Esophagus (tissue), 2 donors: ENCODE results near the gene MAP2. TPM values are rescaled to one million over a fixed set of nuclear protein-coding genes. Genes with fewer than 3 reads are reported as not detected.

ENCODE experiments used
- H3K27ac ChIP-seq, 2 donors: one replicate each; pipeline ENCODE4 v1.5.1; 2013; ENCODE audit warnings: low read depth in 2 of 2, mild to moderate bottlenecking in 2 of 2, inconsistent platforms in 1 of 2, low read length in 1 of 2, moderate library complexity in 1 of 2
- H3K27me3 ChIP-seq, 2 donors: one replicate each; pipeline ENCODE4 v1.6.1; 2013; ENCODE audit warnings: low read length in 2 of 2, control low read depth in 1 of 2, mild to moderate bottlenecking in 1 of 2; ENCODE audit not compliant: insufficient read depth in 2 of 2, control insufficient read depth in 1 of 2
- H3K36me3 ChIP-seq, 2 donors: one replicate each; pipeline ENCODE4 v1.6.1; 2013; ENCODE audit warnings: low read length in 1 of 2; ENCODE audit not compliant: control insufficient read depth in 2 of 2, insufficient read depth in 2 of 2
- H3K4me1 ChIP-seq, 2 donors: one replicate each; pipeline ENCODE4 v1.6.1; 2013; ENCODE audit warnings: low read length in 1 of 2; ENCODE audit not compliant: control insufficient read depth in 2 of 2, insufficient read depth in 2 of 2
- H3K4me3 ChIP-seq, 2 donors: one replicate each; pipeline ENCODE4 v1.5.1; 2013; ENCODE audit warnings: low read length in 2 of 2, mild to moderate bottlenecking in 2 of 2, low read depth in 1 of 2, moderate library complexity in 1 of 2
- H3K9me3 ChIP-seq, 2 donors: one replicate each; pipeline ENCODE4 v1.6.1; 2013; ENCODE audit warnings: mild to moderate bottlenecking in 2 of 2, low read depth in 1 of 2, low read length in 1 of 2, moderate library complexity in 1 of 2; ENCODE audit not compliant: control insufficient read depth in 2 of 2, insufficient read depth in 1 of 2
- WGBS, 2 donors: extraction: QIAGEN DNeasy Blood & Tissue Kit; methylation state at CpG; one replicate each; pipeline ENCODE4 v1.1.7; 2013; 5-methylcytosine and 5-hydroxymethylcytosine counted together
- polyA plus RNA-seq, 2 donors: library from polyadenylated mRNA; stranded (reverse); fragments of 200-250 nt; gene quantifications; one replicate each; pipeline ENCODE4 v1.2.3, GENCODE V29; 2013
- donor health status: healthy with polysubstance abuse.
- donor health status: Bipolar disorder and iron deficiency.

The MAP2 gene
- polyA plus RNA-seq, 2 donors: 4.4 to 5.2 TPM

GRCh38 chr2:209456489-209456888 lies 32.6 kb downstream of the MAP2 start:
- H3K27me3 ChIP-seq: no peaks in the 10 kb centered on the region
- no peaks in the 10 kb centered on the region for H3K36me3 ChIP-seq
- no peaks in the 10 kb centered on the region for H3K9me3 ChIP-seq
- no peaks in the 10 kb centered on the region for H3K4me1 ChIP-seq
- H3K27ac ChIP-seq: no peak overlapping the region
- no peak overlapping the region for H3K4me3 ChIP-seq

GRCh38 chr2:209458008-209458979 lies 34.4 kb downstream of the MAP2 start:
- H3K9me3 ChIP-seq: no peaks in the 10 kb centered on the region
- 69 to 81% methylated on average over 3 of the region's 3 CpGs for WGBS, 2 donors
- H3K4me3 ChIP-seq: no peak overlapping the region
- no peaks in the 10 kb centered on the region for H3K27me3 ChIP-seq
- H3K4me1 ChIP-seq: no peaks in the 10 kb centered on the region
- no peaks in the 10 kb centered on the region for H3K36me3 ChIP-seq
- no peak overlapping the region for H3K27ac ChIP-seq

DNA sequence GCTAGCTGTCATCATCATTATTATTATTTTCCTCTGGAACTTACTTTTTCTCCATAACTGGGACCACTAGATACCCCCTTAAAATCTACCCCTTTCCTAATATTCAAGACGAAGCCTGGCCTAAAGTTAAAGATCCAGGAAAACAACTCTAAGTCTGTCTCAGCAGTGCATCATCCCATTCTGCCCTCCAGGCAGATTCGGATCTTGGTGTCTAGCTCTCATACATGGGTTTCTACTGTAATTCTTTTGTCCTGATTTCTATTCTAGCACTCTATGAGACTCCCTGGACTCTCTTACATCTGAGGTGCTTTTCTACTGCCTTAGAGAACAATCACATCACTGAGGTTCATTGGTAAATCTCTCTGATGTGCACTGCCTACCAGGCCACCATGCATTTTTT lies 35.5 kb downstream of the MAP2 start:
- Histone ChIP-seq H3K9me3 (no peaks in the 10 kb centered on the region), H3K36me3 (no peaks in the 10 kb centered on the region), H3K4me3 (no peak overlapping the region), H3K27me3 (no peaks in the 10 kb centered on the region), H3K4me1 (no peaks in the 10 kb centered on the region), H3K27ac (no peak overlapping the region)
- WGBS, 2 donors: 83 to 92% methylated on average over 2 of the region's 2 CpGs

- H3K4me1 ChIP-seq: no peaks in the 10 kb centered on the region
- no peak overlapping the region for H3K4me3 ChIP-seq
- H3K27me3 ChIP-seq: no peaks in the 10 kb centered on the region
- H3K27ac ChIP-seq: no peak overlapping the region
- H3K9me3 ChIP-seq: no peaks in the 10 kb centered on the region
- no peaks in the 10 kb centered on the region for H3K36me3 ChIP-seq
- WGBS, 2 donors: 87 to 89% methylated on average over 5 of the region's 5 CpGs
These were observed 36.4 kb downstream of the MAP2 start for GRCh38 chr2:209460151-209460761.

DNA sequence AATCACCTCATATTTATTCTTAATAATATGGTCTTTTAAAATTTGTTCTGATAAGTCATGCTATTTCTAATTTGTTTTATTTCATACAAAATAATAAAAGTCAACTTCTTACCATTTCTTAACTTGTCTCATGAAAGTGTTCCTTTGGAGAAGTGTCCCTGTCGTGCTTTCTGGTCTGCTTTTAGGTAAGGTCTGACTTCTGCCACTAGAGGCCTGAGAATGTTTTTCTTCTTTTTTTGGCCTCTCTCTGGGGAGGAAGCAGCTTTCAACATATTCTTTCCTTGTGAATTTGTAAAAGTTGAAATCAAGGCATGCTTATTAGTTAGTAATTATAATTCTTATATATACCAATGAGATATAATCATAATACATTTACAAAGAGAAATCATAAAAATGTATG lies 39.4 kb downstream of the MAP2 start:
- Histone ChIP-seq H3K9me3 (no peaks in the 10 kb centered on the region), H3K36me3 (no peaks in the 10 kb centered on the region), H3K4me3 (no peak overlapping the region), H3K27ac (no peak overlapping the region), H3K27me3 (no peaks in the 10 kb centered on the region), H3K4me1 (no peaks in the 10 kb centered on the region)
- WGBS, 2 donors: 67 to 75% methylated on average over 1 of the region's 1 CpG

GRCh38 chr2:209463835-209464234 lies 40.0 kb downstream of the MAP2 start:
- Histone ChIP-seq H3K9me3 (no peaks in the 10 kb centered on the region), H3K4me3 (no peak overlapping the region), H3K36me3 (no peaks in the 10 kb centered on the region), H3K27ac (no peak overlapping the region), H3K4me1 (no peaks in the 10 kb centered on the region), H3K27me3 (no peaks in the 10 kb centered on the region)
- WGBS, 2 donors: 85 to 86% methylated on average over 1 of the region's 1 CpG

DNA sequence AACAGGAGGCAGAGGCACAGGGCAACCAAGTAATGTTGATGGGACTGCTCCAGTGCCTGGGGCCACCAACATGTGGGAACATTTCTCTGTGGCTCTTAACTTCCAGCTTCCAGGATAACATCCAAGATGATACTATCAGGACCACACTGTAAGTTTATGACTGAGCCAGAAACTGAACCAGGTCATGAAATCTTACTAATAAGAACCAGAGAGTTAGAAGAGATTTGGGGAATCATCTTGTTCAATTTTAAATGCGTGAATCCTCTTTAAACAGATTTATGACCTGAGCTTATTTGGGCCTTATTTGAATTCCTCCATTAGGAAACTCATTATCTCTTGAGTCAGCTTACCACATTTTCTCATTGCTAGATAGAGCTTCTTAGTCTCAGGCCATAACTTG lies 45.0 kb downstream of the MAP2 start:
- WGBS, 2 donors: 60 to 87% methylated on average over 1 of the region's 1 CpG
- no peak overlapping the region for H3K4me3 ChIP-seq
- H3K27me3 ChIP-seq: no peaks in the 10 kb centered on the region
- no peaks in the 10 kb centered on the region for H3K4me1 ChIP-seq
- no peak overlapping the region for H3K27ac ChIP-seq
- H3K36me3 ChIP-seq: no peaks in the 10 kb centered on the region
- H3K9me3 ChIP-seq: no peaks in the 10 kb centered on the region

- no peaks in the 10 kb centered on the region for H3K4me1 ChIP-seq
- H3K27ac ChIP-seq: no peak overlapping the region
- no peaks in the 10 kb centered on the region for H3K36me3 ChIP-seq
- no peaks in the 10 kb centered on the region for H3K27me3 ChIP-seq
- no peak overlapping the region for H3K4me3 ChIP-seq
- no peaks in the 10 kb centered on the region for H3K9me3 ChIP-seq
These were observed 45.6 kb downstream of the MAP2 start for GRCh38 chr2:209469481-209469880.

DNA sequence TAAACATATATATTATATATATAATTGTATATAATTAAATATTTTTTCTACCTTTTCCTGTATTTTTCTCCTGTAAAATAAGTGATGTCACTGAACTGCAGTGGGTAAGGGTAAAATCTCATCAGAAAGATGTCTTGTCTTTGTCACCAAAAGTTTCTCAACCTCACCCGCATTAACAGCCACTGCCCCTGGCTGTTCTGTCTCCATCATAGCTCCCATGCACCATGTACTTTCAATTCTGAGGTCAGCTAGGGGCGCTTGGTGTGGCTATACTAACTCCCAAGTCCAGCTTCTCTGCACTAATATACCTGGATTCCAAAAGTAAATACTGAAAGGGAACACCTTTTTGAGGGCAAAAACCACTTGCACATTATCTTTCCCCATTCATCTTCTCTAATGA lies 46.6 kb downstream of the MAP2 start:
- Histone ChIP-seq H3K36me3 (no peaks in the 10 kb centered on the region), H3K27ac (no peak overlapping the region), H3K27me3 (no peaks in the 10 kb centered on the region), H3K4me3 (no peak overlapping the region), H3K4me1 (no peaks in the 10 kb centered on the region), H3K9me3 (no peaks in the 10 kb centered on the region)
- 88 to 91% methylated on average over 2 of the region's 2 CpGs for WGBS, 2 donors

- no peaks in the 10 kb centered on the region for H3K9me3 ChIP-seq
- no peaks in the 10 kb centered on the region for H3K27me3 ChIP-seq
- no peak overlapping the region for H3K27ac ChIP-seq
- H3K4me3 ChIP-seq: no peak overlapping the region
- no peaks in the 10 kb centered on the region for H3K36me3 ChIP-seq
- no peaks in the 10 kb centered on the region for H3K4me1 ChIP-seq
These were observed 47.2 kb downstream of the MAP2 start for GRCh38 chr2:209471037-209471436.
